KMS-11 (cell line): ENCODE data around the gene GXYLT1.

ENCODE experiments used
- H2AFZ ChIP-seq: fragments of 200-600 bp; sonication (generic); 2 replicates; pipeline ENCODE4 v1.6.1; 2016; ENCODE audit warnings: antibody characterized with exemption, mixed run types, low read depth
- H3K27ac ChIP-seq: fragments of 200-600 bp; sonication (generic); 2 replicates; pipeline ENCODE4 v1.6.1; 2016; ENCODE audit warnings: mild to moderate bottlenecking, mixed run types
- H3K27me3 ChIP-seq: fragments of 200-600 bp; sonication (generic); 2 replicates; pipeline ENCODE4 v1.6.1; 2017; ENCODE audit warnings: mild to moderate bottlenecking, low read depth, mixed run types, moderate library complexity; ENCODE audit not compliant: insufficient read depth
- H3K36me3 ChIP-seq: fragments of 200-600 bp; sonication (generic); 2 replicates; pipeline ENCODE4 v1.6.1; 2017; ENCODE audit warnings: mild to moderate bottlenecking, mixed run types; ENCODE audit not compliant: insufficient read depth
- H3K4me1 ChIP-seq: fragments of 200-600 bp; sonication (generic); 2 replicates; pipeline ENCODE4 v1.6.1; 2016; ENCODE audit warnings: mild to moderate bottlenecking, low read depth, mixed run types; ENCODE audit not compliant: poor library complexity, severe bottlenecking
- H3K4me2 ChIP-seq: fragments of 200-600 bp; sonication (generic); 2 replicates; pipeline ENCODE4 v1.7.0; 2016; ENCODE audit warnings: mild to moderate bottlenecking, mixed run types
- H3K4me3 ChIP-seq: fragments of 200-600 bp; sonication (generic); IDR thresholded peaks from 2 replicates; pipeline ENCODE4 v1.6.1; 2017; ENCODE audit warnings: low read depth, low read length, mixed read lengths; ENCODE audit not compliant: insufficient read depth
- H3K79me2 ChIP-seq: fragments of 200-600 bp; sonication (generic); 2 replicates; pipeline ENCODE4 v1.6.1; 2016; ENCODE audit warnings: low read depth, mixed run types; ENCODE audit not compliant: insufficient read depth
- H3K9ac ChIP-seq: fragments of 200-600 bp; sonication (generic); 2 replicates; pipeline ENCODE4 v1.6.1; 2016; ENCODE audit warnings: mild to moderate bottlenecking, mixed run types
- H4K20me1 ChIP-seq: fragments of 200-600 bp; sonication (generic); 2 replicates; pipeline ENCODE4 v1.6.1; 2016; ENCODE audit warnings: mild to moderate bottlenecking, mixed run types; ENCODE audit not compliant: insufficient read depth
- CTCF ChIP-seq: fragments of 200-600 bp; sonication (generic); conservative IDR thresholded peaks from 2 replicates; pipeline ENCODE4 v1.6.1; 2017; ENCODE audit warnings: low read depth, mild to moderate bottlenecking, antibody characterized with exemption, low read length, moderate library complexity, mixed read lengths

The GXYLT1 gene

GRCh38 chr12:42104087-42104486 lies 40.6 kb downstream of the GXYLT1 start:
- Histone ChIP-seq H3K79me2 (no peaks in the 10 kb centered on the region), H4K20me1 (no peaks in the 10 kb centered on the region), H3K9ac (no peak overlapping the region), H3K4me2 (no peak overlapping the region), H3K4me3 (no peak overlapping the region), H3K27me3 (no peaks in the 10 kb centered on the region), H3K27ac (no peak overlapping the region), H3K36me3 (no peaks in the 10 kb centered on the region), H2AFZ (no peak overlapping the region), H3K4me1 (no peaks in the 10 kb centered on the region)
- TF ChIP-seq CTCF: 0 out of 2 replicates have a peak, but pooled peaks have one; percentile 17

DNA sequence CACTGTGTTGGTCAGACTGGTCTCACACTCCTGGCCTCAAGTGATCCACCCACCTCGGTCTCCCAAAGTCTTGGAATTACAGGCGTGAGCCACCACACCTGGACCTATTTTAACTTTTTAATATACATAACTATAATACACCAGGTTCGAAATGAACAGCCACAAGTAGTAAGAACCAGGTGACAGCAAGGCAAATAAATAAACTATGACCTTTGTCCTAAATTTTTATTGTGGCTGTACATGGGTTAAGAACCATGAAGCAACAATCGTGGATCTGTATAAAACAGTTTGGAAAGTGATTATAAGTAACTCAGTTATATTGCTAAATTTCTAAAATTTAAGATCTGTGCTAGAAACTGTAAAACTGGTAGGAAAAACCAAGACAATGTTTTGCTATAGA lies 41.5 kb downstream of the GXYLT1 start:
- Histone ChIP-seq H3K4me2 (no peak overlapping the region), H3K36me3 (no peaks in the 10 kb centered on the region), H3K79me2 (no peaks in the 10 kb centered on the region), H4K20me1 (no peaks in the 10 kb centered on the region), H3K27ac (no peak overlapping the region), H3K4me3 (no peak overlapping the region), H3K27me3 (no peaks in the 10 kb centered on the region), H3K4me1 (no peaks in the 10 kb centered on the region), H2AFZ (no peak overlapping the region), H3K9ac (no peak overlapping the region)
- no peak for TF ChIP-seq CTCF

GRCh38 chr12:42102720-42103119 lies 42.0 kb downstream of the GXYLT1 start:
- TF ChIP-seq CTCF: no peak

GRCh38 chr12:42099433-42099832 lies 45.2 kb downstream of the GXYLT1 start:
- Histone ChIP-seq H2AFZ (no peak overlapping the region), H3K36me3 (no peaks in the 10 kb centered on the region), H3K79me2 (no peaks in the 10 kb centered on the region), H3K27ac (no peak overlapping the region), H3K9ac (no peak overlapping the region), H3K4me3 (no peak overlapping the region), H3K4me2 (no peak overlapping the region), H3K27me3 (no peaks in the 10 kb centered on the region), H3K4me1 (no peaks in the 10 kb centered on the region), H4K20me1 (no peaks in the 10 kb centered on the region)
- TF ChIP-seq CTCF: no peak

More at GRCh38 chr12:42102720-42103119, 42.0 kb downstream of the GXYLT1 start:
- Histone ChIP-seq H3K27me3 (no peaks in the 10 kb centered on the region), H2AFZ (no peak overlapping the region), H3K27ac (no peak overlapping the region), H3K36me3 (no peaks in the 10 kb centered on the region), H3K4me2 (no peak overlapping the region), H3K4me3 (no peak overlapping the region), H3K79me2 (no peaks in the 10 kb centered on the region), H3K9ac (no peak overlapping the region), H4K20me1 (no peaks in the 10 kb centered on the region), H3K4me1 (no peaks in the 10 kb centered on the region)
